K562 (cell line): Measurements from ENCODE around the gene DPEP2NB. TPM values are rescaled to one million over a fixed set of nuclear protein-coding genes. Genes with fewer than 3 reads are reported as not detected.

Experiments used
- BCOR ChIP-seq: fragments of 450-650 bp; IDR thresholded peaks from 2 replicates; pipeline ENCODE4 v1.6.1; 2016
- EGR1 ChIP-seq: fragments of 450-650 bp; conservative IDR thresholded peaks from 2 replicates; pipeline ENCODE4 v1.6.1; 2017; ENCODE audit warnings: mild to moderate bottlenecking
- MAFF ChIP-seq: IDR thresholded peaks from 2 replicates; pipeline ENCODE4 v1.6.1; 2012; ENCODE audit warnings: low read length, improper control_type of control experiment
- PRPF4 ChIP-seq: fragments of 200-400 bp; formaldehyde crosslinking; IDR thresholded peaks from one replicate; pipeline ENCODE4 v1.6.1; 2017; ENCODE audit warnings: low read length, low read depth, mild to moderate bottlenecking; ENCODE audit not compliant: insufficient read depth, poor library complexity, severe bottlenecking
- SMARCA5 ChIP-seq: fragments of 450-650 bp; IDR thresholded peaks from 2 replicates; pipeline ENCODE4 v1.6.1; 2016
- TRIM24 ChIP-seq, 2 experiments: fragments of 450-650 bp; IDR thresholded peaks; 2 replicates each; pipeline ENCODE4 v1.6.1; 2016
- ZNF830 ChIP-seq: fragments of 250-450 bp; sonication (Bioruptor Pico); IDR thresholded peaks from 2 replicates; pipeline ENCODE4 v1.5.0; 2021; ENCODE audit warnings: mild to moderate bottlenecking
- polyA plus RNA-seq, 8 experiments: library from polyadenylated mRNA; depleted of rRNA in 4 of 8; stranded (reverse) in 5 of 8; unstranded in 3 of 8; fragments of >200 nt; fragmentation: Nextera tagmentation in 2 of 8; fragmentation: Illumina TruSeq in 1 of 8; extraction: Ambion mirVana in 2 of 8; extraction: Trizol in 1 of 8; gene quantifications; 2 replicates each; pipeline versions ENCODE4 v1.2.1 to v1.2.3, GENCODE V29; 2011 to 2014; ENCODE audit warnings: inconsistent platforms in 1 of 8, missing spikeins in 1 of 8
- total RNA-seq, 7 experiments: library from RNA; depleted of rRNA in 6 of 7; stranded (reverse); fragments of >200 nt in 6 of 7; fragmentation: Illumina TruSeq in 2 of 7; extraction: Trizol in 2 of 7; gene quantifications; 2 replicates each; pipeline versions ENCODE4 v1.2.1 to v1.2.3, GENCODE V29; 2011 to 2021; ENCODE audit warnings: low replicate concordance in 1 of 7
- TF ChIP-seq, protein P1 (sequence below): sonication (generic); formaldehyde crosslinking; IDR thresholded peaks from 2 replicates; pipeline ENCODE4 v1.4.0; 2020; ENCODE audit warnings: mild to moderate bottlenecking, missing genetic modification reagents
- TF ChIP-seq, protein P2 (sequence below): fragments of 450-650 bp; IDR thresholded peaks from 2 replicates; pipeline ENCODE4 v1.7.0; 2016; ENCODE audit warnings: borderline replicate concordance
- TF ChIP-seq, protein P3 (sequence below), 3 experiments: fragments of 200-800 bp in 1 of 3; sonication (Bioruptor generic) in 1 of 3; sonication (generic) in 1 of 3; formaldehyde crosslinking in 1 of 3; IDR thresholded peaks; 2 replicates each; pipeline versions ENCODE4 v1.6.1 to v1.8.0; 2016 to 2022; ENCODE audit warnings: mild to moderate bottlenecking in 2 of 3, missing compliant biosample characterization in 2 of 3, missing genetic modification characterization in 2 of 3, missing genetic modification reagents in 1 of 3
- TF ChIP-seq, protein P4 (sequence below): IDR thresholded peaks from 3 replicates; pipeline ENCODE4 v1.6.1; 2011; ENCODE audit warnings: borderline replicate concordance, mild to moderate bottlenecking, moderate library complexity; ENCODE audit not compliant: insufficient read length; ENCODE audit errors: extremely low read depth
- TF ChIP-seq, protein P5 (sequence below), 2 experiments: fragments of 450-650 bp in 1 of 2; sonication (generic) in 1 of 2; formaldehyde crosslinking; conservative IDR thresholded peaks; 2 replicates each; pipeline versions ENCODE4 v1.4.0 to v1.8.1; 2020 to 2022; ENCODE audit warnings: mild to moderate bottlenecking in 1 of 2, missing genetic modification reagents in 1 of 2
- TF ChIP-seq, protein P6 (sequence below): fragments of 200-800 bp; sonication (Bioruptor generic); IDR thresholded peaks from 2 replicates; pipeline ENCODE4 v1.6.1; 2017; ENCODE audit warnings: missing genetic modification characterization, missing compliant biosample characterization

The DPEP2NB gene
- total and polyA plus RNA-seq, 9 of the 15 experiments (the other 6 are each of a cell fraction or from before 2014, with no cell fraction given), result not detected

DNA sequence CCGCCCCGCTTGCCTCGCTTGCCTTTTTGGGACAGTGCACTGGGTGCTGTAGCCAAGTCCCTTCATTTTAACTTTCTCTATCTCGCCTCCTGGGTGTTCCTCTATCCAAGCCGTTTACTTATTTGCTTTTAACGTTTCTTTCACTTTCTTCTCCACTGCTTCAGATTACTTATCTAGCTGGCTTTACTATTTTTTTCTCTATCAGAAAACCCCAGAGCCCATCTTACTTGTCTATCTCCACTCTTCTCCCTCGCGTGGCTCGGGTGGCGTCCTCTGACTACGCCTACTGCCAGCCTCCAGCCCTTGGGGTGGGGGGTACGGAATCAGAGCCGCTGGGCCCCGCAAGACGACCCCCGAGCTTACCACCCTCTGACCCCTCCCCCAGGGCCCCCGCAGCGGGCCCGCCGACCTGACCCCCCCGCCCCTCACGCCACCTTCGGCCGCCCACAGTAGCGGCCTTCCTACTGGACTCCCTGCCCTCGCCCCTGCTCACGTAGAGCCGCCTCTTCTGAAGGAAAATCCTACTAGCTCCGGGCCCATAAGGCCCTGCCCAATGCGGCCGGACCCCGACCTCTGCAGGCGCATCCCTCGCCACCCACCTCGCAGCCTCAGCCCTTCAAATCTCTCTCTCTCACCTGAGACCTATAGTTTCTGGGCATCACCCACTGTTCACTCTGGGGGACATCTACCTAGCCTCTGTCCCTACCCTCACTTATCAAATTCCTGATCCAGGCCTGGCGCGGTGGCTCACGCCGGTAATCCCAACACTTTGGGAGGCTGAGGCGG, 46.3 kb downstream of the DPEP2NB start (continued):
- TF ChIP-seq, protein P1, sequence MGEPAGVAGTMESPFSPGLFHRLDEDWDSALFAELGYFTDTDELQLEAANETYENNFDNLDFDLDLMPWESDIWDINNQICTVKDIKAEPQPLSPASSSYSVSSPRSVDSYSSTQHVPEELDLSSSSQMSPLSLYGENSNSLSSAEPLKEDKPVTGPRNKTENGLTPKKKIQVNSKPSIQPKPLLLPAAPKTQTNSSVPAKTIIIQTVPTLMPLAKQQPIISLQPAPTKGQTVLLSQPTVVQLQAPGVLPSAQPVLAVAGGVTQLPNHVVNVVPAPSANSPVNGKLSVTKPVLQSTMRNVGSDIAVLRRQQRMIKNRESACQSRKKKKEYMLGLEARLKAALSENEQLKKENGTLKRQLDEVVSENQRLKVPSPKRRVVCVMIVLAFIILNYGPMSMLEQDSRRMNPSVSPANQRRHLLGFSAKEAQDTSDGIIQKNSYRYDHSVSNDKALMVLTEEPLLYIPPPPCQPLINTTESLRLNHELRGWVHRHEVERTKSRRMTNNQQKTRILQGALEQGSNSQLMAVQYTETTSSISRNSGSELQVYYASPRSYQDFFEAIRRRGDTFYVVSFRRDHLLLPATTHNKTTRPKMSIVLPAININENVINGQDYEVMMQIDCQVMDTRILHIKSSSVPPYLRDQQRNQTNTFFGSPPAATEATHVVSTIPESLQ (CRISPR knock-in tag), result no peak
- TF ChIP-seq, protein P2, sequence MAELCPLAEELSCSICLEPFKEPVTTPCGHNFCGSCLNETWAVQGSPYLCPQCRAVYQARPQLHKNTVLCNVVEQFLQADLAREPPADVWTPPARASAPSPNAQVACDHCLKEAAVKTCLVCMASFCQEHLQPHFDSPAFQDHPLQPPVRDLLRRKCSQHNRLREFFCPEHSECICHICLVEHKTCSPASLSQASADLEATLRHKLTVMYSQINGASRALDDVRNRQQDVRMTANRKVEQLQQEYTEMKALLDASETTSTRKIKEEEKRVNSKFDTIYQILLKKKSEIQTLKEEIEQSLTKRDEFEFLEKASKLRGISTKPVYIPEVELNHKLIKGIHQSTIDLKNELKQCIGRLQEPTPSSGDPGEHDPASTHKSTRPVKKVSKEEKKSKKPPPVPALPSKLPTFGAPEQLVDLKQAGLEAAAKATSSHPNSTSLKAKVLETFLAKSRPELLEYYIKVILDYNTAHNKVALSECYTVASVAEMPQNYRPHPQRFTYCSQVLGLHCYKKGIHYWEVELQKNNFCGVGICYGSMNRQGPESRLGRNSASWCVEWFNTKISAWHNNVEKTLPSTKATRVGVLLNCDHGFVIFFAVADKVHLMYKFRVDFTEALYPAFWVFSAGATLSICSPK, result no peak
- TF ChIP-seq SMARCA5 (no peak), EGR1 (peak; percentile 23; the same call in 1 of the 2 replicates), PRPF4 (no peak), TRIM24 (IDR thresholded peaks at IDR 0.05) (no peak), ZNF830 (CRISPR knock-in tag) (no peak), BCOR (no peak), MAFF (no peak)
- TF ChIP-seq, protein P3, sequence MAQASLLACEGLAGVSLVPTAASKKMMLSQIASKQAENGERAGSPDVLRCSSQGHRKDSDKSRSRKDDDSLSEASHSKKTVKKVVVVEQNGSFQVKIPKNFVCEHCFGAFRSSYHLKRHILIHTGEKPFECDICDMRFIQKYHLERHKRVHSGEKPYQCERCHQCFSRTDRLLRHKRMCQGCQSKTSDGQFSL (CRISPR knock-in tag; IDR thresholded peaks at IDR 0.05), result no peak
- TF ChIP-seq, protein P3 (tag; IDR thresholded peaks at IDR 0.05), result no peak
- TF ChIP-seq, protein P4, sequence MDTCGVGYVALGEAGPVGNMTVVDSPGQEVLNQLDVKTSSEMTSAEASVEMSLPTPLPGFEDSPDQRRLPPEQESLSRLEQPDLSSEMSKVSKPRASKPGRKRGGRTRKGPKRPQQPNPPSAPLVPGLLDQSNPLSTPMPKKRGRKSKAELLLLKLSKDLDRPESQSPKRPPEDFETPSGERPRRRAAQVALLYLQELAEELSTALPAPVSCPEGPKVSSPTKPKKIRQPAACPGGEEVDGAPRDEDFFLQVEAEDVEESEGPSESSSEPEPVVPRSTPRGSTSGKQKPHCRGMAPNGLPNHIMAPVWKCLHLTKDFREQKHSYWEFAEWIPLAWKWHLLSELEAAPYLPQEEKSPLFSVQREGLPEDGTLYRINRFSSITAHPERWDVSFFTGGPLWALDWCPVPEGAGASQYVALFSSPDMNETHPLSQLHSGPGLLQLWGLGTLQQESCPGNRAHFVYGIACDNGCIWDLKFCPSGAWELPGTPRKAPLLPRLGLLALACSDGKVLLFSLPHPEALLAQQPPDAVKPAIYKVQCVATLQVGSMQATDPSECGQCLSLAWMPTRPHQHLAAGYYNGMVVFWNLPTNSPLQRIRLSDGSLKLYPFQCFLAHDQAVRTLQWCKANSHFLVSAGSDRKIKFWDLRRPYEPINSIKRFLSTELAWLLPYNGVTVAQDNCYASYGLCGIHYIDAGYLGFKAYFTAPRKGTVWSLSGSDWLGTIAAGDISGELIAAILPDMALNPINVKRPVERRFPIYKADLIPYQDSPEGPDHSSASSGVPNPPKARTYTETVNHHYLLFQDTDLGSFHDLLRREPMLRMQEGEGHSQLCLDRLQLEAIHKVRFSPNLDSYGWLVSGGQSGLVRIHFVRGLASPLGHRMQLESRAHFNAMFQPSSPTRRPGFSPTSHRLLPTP, result no peak
- TF ChIP-seq, protein P5, sequence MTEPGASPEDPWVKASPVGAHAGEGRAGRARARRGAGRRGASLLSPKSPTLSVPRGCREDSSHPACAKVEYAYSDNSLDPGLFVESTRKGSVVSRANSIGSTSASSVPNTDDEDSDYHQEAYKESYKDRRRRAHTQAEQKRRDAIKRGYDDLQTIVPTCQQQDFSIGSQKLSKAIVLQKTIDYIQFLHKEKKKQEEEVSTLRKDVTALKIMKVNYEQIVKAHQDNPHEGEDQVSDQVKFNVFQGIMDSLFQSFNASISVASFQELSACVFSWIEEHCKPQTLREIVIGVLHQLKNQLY (CRISPR knock-in tag; conservative IDR thresholded peaks at IDR 0.05), result no peak
- TF ChIP-seq, protein P6, sequence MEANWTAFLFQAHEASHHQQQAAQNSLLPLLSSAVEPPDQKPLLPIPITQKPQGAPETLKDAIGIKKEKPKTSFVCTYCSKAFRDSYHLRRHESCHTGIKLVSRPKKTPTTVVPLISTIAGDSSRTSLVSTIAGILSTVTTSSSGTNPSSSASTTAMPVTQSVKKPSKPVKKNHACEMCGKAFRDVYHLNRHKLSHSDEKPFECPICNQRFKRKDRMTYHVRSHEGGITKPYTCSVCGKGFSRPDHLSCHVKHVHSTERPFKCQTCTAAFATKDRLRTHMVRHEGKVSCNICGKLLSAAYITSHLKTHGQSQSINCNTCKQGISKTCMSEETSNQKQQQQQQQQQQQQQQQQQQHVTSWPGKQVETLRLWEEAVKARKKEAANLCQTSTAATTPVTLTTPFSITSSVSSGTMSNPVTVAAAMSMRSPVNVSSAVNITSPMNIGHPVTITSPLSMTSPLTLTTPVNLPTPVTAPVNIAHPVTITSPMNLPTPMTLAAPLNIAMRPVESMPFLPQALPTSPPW (CRISPR knock-in tag), result peak; percentile 92
